Measurements from ENCODE around the gene LRIG2. TPM values are rescaled to one million over a fixed set of nuclear protein-coding genes. Genes with fewer than 3 reads are reported as not detected.
"Not testable (repeated sequence)": the region's sequence is repeated elsewhere in the genome, so short reads cannot be mapped to it uniquely, and the experiment has no call there.

LRIG2 gene, protein sequence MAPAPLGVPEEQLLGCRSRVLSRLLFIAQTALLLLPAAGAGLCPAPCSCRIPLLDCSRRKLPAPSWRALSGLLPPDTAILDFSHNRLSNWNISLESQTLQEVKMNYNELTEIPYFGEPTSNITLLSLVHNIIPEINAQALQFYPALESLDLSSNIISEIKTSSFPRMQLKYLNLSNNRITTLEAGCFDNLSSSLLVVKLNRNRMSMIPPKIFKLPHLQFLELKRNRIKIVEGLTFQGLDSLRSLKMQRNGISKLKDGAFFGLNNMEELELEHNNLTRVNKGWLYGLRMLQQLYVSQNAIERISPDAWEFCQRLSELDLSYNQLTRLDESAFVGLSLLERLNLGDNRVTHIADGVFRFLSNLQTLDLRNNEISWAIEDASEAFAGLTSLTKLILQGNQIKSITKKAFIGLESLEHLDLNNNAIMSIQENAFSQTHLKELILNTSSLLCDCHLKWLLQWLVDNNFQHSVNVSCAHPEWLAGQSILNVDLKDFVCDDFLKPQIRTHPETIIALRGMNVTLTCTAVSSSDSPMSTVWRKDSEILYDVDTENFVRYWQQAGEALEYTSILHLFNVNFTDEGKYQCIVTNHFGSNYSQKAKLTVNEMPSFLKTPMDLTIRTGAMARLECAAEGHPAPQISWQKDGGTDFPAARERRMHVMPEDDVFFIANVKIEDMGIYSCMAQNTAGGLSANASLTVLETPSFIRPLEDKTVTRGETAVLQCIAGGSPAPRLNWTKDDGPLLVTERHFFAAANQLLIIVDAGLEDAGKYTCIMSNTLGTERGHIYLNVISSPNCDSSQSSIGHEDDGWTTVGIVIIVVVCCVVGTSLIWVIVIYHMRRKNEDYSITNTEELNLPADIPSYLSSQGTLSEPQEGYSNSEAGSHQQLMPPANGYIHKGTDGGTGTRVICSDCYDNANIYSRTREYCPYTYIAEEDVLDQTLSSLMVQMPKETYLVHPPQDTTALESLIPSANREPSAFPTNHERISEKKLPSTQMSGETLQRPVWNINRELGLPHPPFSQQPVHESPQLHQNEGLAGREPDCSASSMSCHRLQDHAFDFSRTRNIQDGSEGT
- 1 to 10 TPM; 8.1 to 8.2 TPM for total RNA-seq
- polyA plus RNA-seq = 7.7 TPM

DNA sequence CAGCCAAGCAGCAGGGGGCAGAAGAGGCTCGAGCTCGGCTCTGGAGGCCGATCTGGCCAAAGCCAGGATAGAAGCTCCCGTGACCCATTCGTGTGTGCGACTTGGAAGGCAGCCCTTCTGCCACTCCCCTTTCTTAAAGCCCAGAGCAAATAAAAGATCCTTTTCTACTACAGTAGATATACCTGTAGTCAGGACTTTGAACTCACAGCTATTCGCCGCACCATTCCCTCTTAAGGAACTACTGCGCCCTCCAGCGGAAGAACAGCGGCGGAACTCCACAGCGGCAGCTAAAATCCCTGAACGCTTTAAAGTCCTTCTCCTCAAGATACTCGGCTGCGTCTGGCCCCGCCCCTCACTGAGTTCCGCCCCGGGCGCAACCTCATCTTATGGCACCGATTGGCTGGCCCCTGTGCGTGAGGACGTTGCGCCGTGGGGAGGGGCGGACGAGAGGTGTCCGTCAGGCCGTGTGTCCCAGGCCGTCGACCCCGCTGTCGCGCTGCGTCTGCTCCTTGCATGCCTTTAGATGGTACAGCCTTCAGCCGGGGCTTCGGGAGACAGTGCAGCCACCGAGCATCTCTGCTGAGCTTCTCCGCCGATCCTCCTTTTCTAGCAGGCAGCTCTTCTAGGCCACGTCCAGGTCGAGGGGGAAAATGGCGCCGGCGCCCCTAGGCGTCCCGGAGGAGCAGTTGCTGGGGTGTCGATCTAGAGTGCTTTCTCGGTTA is at the start of gene LRIG2:
Gene LRIG2, plus strand, starts transcription at position 442 of the 722 bp plus-strand sequence. Its CDS starts 209 bp downstream, at position 651.
- Histone ChIP-seq H3K4me3 (ENCODE audit: low read length) (peak within 1 kb of the TSS; percentile 79), H3K4me1 (ENCODE audit: insufficient read depth, low read length) (peaks cover 27% of the 10 kb centered on the region), H3K27me3 (ENCODE audit: insufficient read depth, low read length, poor library complexity, severe bottlenecking) (no peaks in the 10 kb centered on the region), H3K9me3 (ENCODE audit: low read length) (no peaks in the 10 kb centered on the region), H3K36me3 (ENCODE audit: insufficient read depth, low read length) (peaks cover under 1% of the 10 kb centered on the region), H3K27ac (ENCODE audit: low read depth, low read length) (peak within 1 kb of the TSS; percentile 93)
- no peaks in the 10 kb centered on the region for H3K9me3 Mint-ChIP-seq
- peaks cover 0 to 21% (median 0%) of the 10 kb centered on the region in 3 donors for H3K36me3 Mint-ChIP-seq
- peaks cover 31 to 45% (median 36%) of the 10 kb centered on the region in 3 donors for H3K4me1 Mint-ChIP-seq
- POLR2A ChIA-PET = interaction anchor here (1.5 kb wide), 1 partner anchor 358 kb away, joined by 13 read pairs; the partner anchor contains the start of gene PPM1J
- CTCF ChIA-PET = interaction anchor here (0.6 to 2.8 kb wide), 46 partner anchors 9 to 874 kb away, joined by 3 to 33 read pairs (median 5); partner anchors contain the start of genes MAGI3, PHTF1, PPM1J and SLC16A1
- H3K4me3 Mint-ChIP-seq = peak within 1 kb of the TSS; percentile 96 to 99 (median 99)
- no peaks in the 10 kb centered on the region for H3K27me3 Mint-ChIP-seq
- peak within 1 kb of the TSS; percentile 86 to 100 (median 96) for H3K27ac Mint-ChIP-seq
- peak; percentile 95 to 97 (median 96) for DNase-seq

GRCh38 chr1:113023316-113023715 is 49.7 kb upstream of the LRIG2 start:
- H3K4me1 Mint-ChIP-seq; H3K36me3 ChIP-seq (ENCODE audit: insufficient read depth, low read length); H3K4me3 Mint-ChIP-seq; CTCF ChIA-PET; POLR2A ChIA-PET; H3K27ac ChIP-seq (ENCODE audit: low read depth, low read length); H3K9me3 ChIP-seq (ENCODE audit: low read length); H3K27ac Mint-ChIP-seq; H3K36me3 Mint-ChIP-seq; H3K27me3 Mint-ChIP-seq; H3K27me3 ChIP-seq (ENCODE audit: insufficient read depth, low read length, poor library complexity, severe bottlenecking); H3K4me3 ChIP-seq (ENCODE audit: low read length); H3K9me3 Mint-ChIP-seq; DNase-seq; H3K4me1 ChIP-seq (ENCODE audit: insufficient read depth, low read length): not testable (repeated sequence)

DNA sequence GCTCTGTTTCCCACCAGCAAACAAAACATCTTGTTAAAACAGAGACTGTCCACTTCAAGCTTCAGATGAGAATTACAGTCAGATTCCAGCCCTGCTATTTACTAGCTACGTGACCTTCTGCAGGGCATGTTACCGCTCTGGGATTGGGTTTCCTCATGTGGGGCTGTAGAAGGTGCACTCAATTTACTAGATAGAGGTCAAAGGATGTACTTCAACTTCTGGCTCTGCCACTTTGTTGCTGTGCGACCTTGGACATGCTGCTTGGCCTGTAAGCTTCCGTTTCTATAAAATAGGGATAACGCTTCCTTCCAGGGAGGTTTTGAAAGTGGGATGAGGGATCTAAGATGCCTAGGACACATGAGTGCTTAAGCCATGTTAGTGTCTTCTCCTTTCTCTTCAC is 46.0 kb upstream of the LRIG2 start:
- Mint-ChIP-seq H3K4me1 (no peaks in the 10 kb centered on the region), H3K36me3 (peaks cover 0 to 4% (median 0%) of the 10 kb centered on the region in 3 donors), H3K4me3 (no peak overlapping the region), H3K27me3 (no peaks in the 10 kb centered on the region), H3K27ac (no peak overlapping the region), H3K9me3 (no peaks in the 10 kb centered on the region)
- Histone ChIP-seq H3K4me3 (ENCODE audit: low read length) (no peak overlapping the region), H3K9me3 (ENCODE audit: low read length) (no peaks in the 10 kb centered on the region), H3K4me1 (ENCODE audit: insufficient read depth, low read length) (no peaks in the 10 kb centered on the region), H3K36me3 (ENCODE audit: insufficient read depth, low read length) (no peaks in the 10 kb centered on the region), H3K27me3 (ENCODE audit: insufficient read depth, low read length, poor library complexity, severe bottlenecking) (no peaks in the 10 kb centered on the region), H3K27ac (ENCODE audit: low read depth, low read length) (no peak overlapping the region)
- CTCF ChIA-PET = interaction anchor here (1.2 to 1.6 kb wide), 3 partner anchors 21 to 311 kb away, joined by 3 to 6 read pairs (median 4); partner anchors contain the start of gene LRIG2
- DNase-seq = no peak
- POLR2A ChIA-PET = no interaction called here

DNA sequence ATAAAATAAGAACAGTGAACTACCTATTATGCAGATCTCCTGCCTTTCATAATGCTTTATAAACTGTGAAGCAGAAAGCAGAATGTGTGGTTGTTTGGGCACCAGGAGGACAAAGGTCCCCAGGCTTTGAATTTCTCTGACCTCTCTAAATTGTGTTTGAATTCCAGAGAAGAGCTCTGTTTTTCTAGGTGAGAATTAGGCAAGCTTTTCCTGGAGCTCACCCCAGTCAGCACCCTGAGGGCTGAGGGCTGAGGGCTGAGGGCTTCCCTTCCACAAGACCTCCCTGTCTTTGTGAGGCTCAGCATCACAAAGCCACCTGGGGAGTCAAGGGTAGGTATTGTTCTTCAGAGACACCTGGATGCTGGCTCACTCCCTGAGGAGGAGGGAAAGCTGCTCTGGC is 45.5 kb upstream of the LRIG2 start:
- peaks cover 0 to 4% (median 0%) of the 10 kb centered on the region in 3 donors for H3K36me3 Mint-ChIP-seq
- Histone ChIP-seq H3K27me3 (ENCODE audit: insufficient read depth, low read length, poor library complexity, severe bottlenecking) (no peaks in the 10 kb centered on the region), H3K4me3 (ENCODE audit: low read length) (no peak overlapping the region), H3K4me1 (ENCODE audit: insufficient read depth, low read length) (no peaks in the 10 kb centered on the region), H3K36me3 (ENCODE audit: insufficient read depth, low read length) (no peaks in the 10 kb centered on the region), H3K27ac (ENCODE audit: low read depth, low read length) (no peak overlapping the region), H3K9me3 (ENCODE audit: low read length) (no peaks in the 10 kb centered on the region)
- DNase-seq = no peak
- no peaks in the 10 kb centered on the region for H3K4me1 Mint-ChIP-seq
- H3K27me3 Mint-ChIP-seq = no peaks in the 10 kb centered on the region
- H3K27ac Mint-ChIP-seq = no peak overlapping the region
- no peaks in the 10 kb centered on the region for H3K9me3 Mint-ChIP-seq
- ChIA-PET CTCF (interaction anchor here (1.2 to 1.6 kb wide), 3 partner anchors 22 to 312 kb away, joined by 3 to 6 read pairs (median 4); partner anchors contain the start of gene LRIG2), POLR2A (no interaction called here)
- no peak overlapping the region for H3K4me3 Mint-ChIP-seq

DNA sequence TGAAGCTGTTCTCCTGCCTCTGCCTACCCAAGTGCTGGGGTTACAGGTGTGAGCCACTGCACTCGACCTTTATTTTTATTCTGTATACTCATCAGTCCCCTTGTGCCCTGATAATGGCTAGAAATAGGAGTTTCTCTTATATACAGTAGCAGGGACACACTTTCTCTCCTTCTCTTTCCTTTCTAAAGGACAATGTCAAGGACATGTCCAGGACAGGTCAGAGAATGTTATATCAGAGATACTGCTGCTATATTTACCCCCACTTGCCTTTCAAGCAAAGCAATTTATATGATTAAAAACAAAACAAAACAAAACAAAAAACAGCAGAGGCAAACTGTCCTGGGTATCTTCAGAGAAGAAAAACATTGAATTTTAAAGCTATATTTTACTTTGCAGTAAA is 43.2 kb upstream of the LRIG2 start:
- Mint-ChIP-seq H3K4me3 (no peak overlapping the region), H3K4me1 (no peaks in the 10 kb centered on the region), H3K27ac (no peak overlapping the region), H3K27me3 (no peaks in the 10 kb centered on the region), H3K36me3 (no peaks in the 10 kb centered on the region), H3K9me3 (no peaks in the 10 kb centered on the region)
- no peak for DNase-seq
- Histone ChIP-seq H3K27ac (ENCODE audit: low read depth, low read length) (no peak overlapping the region), H3K4me1 (ENCODE audit: insufficient read depth, low read length) (no peaks in the 10 kb centered on the region), H3K4me3 (ENCODE audit: low read length) (no peak overlapping the region), H3K9me3 (ENCODE audit: low read length) (no peaks in the 10 kb centered on the region), H3K27me3 (ENCODE audit: insufficient read depth, low read length, poor library complexity, severe bottlenecking) (no peaks in the 10 kb centered on the region), H3K36me3 (ENCODE audit: insufficient read depth, low read length) (no peaks in the 10 kb centered on the region)
- ChIA-PET CTCF (no interaction called here), POLR2A (no interaction called here)

DNA sequence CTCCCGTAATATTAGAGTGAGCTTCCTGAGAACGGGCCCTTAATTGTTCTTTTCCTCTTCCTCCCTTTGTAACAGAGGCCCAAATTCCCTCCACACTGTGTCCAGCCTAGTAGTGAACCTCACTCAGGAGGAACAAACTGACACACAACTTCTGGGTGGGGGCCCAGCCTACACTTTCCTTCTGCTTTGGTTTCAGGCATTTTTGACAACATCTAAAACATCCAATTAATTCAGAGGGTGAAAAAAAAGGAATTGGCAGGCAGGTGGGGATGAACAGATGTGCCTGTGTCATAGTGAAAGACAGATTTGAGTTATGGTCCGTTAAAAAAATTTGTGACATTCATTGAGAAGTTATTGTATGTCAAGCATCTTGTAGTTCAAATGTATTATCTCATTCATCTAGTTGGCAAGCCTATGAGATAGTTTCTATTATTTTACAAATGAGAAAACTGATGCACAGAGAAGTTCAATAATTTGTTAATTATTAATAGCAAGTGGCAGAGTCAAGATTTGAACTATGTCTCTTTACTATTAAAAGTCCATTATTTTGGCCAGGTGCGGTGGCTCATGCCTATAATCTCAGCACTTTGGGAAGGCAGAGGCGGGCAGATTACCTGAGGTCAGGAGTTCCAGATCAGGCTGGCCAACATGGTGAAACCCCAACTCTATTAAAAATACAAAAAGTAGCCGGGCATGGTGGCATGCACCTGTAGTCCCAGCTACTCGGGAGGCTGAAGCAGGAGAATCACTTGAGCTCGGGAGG is 41.6 kb upstream of the LRIG2 start:
- H3K4me1 Mint-ChIP-seq = no peaks in the 10 kb centered on the region
- H3K27me3 Mint-ChIP-seq = no peaks in the 10 kb centered on the region
- Histone ChIP-seq H3K27ac (ENCODE audit: low read depth, low read length) (no peak overlapping the region), H3K4me1 (ENCODE audit: insufficient read depth, low read length) (no peaks in the 10 kb centered on the region), H3K4me3 (ENCODE audit: low read length) (no peak overlapping the region), H3K27me3 (ENCODE audit: insufficient read depth, low read length, poor library complexity, severe bottlenecking) (no peaks in the 10 kb centered on the region), H3K9me3 (ENCODE audit: low read length) (no peaks in the 10 kb centered on the region), H3K36me3 (ENCODE audit: insufficient read depth, low read length) (no peaks in the 10 kb centered on the region)
- POLR2A ChIA-PET = no interaction called here
- H3K4me3 Mint-ChIP-seq = no peak overlapping the region
- H3K9me3 Mint-ChIP-seq = no peaks in the 10 kb centered on the region
- H3K27ac Mint-ChIP-seq = peak overlapping the region in 2 of 8 donors; percentile 8 to 60
- no peaks in the 10 kb centered on the region for H3K36me3 Mint-ChIP-seq
- no peak for DNase-seq
- CTCF ChIA-PET = no interaction called here

DNA sequence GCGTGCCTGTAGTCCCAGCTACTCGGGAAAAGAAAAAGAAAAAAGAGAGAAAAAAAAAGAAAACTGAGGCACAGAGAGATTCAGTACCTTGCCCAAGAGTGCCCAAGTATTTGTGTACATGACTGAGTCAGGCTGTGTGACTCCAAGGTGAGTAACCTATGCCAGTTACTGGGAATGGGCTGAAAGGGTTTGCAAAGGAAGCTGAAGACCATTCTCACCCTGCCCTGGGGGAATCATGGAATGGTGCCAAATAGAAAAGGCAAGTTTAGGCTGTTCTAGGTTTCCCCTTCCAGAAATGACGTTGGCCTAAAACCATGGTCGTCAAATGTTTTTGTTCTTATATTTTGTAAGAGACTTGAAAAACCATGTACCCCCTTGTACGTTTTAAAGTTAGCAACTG is 37.9 kb upstream of the LRIG2 start:
- Mint-ChIP-seq H3K9me3 (no peaks in the 10 kb centered on the region), H3K36me3 (no peaks in the 10 kb centered on the region), H3K27ac (no peak overlapping the region), H3K4me1 (no peaks in the 10 kb centered on the region), H3K27me3 (no peaks in the 10 kb centered on the region), H3K4me3 (no peak overlapping the region)
- Histone ChIP-seq H3K9me3 (ENCODE audit: low read length) (no peaks in the 10 kb centered on the region), H3K27ac (ENCODE audit: low read depth, low read length) (no peak overlapping the region), H3K4me1 (ENCODE audit: insufficient read depth, low read length) (no peaks in the 10 kb centered on the region), H3K27me3 (ENCODE audit: insufficient read depth, low read length, poor library complexity, severe bottlenecking) (no peaks in the 10 kb centered on the region), H3K36me3 (ENCODE audit: insufficient read depth, low read length) (no peaks in the 10 kb centered on the region), H3K4me3 (ENCODE audit: low read length) (no peak overlapping the region)
- ChIA-PET CTCF (no interaction called here), POLR2A (no interaction called here)
- DNase-seq = no peak

All from CD8-positive, alpha-beta memory T cell (primary cell).